ENCODE data around the gene ENTPD7. TPM values are rescaled to one million over a fixed set of nuclear protein-coding genes. Genes with fewer than 3 reads are reported as not detected.

ENTPD7 gene
- total RNA-seq, 1 donor from 2014 or later = 19.0 TPM

DNA sequence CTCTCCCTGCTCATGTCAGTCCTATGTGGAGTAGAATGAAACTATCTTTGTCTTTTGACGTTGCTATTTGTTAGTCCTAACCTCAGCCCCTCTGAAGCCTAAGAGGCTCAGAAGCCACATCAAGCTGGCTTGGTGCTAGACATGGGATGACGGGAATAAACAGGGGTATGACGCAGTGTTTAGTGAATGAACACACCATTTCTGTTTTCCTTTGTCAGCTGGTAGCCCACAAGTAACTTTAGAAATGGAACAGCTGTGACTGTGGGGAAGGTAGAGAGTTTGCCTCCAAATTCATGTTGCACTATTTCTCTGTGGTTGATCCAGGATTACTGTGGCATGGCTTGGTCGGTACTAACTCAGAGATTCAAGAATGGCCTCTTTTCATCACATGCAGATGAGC is 41.3 kb downstream of the ENTPD7 start:
- FAIRE-seq = no peak
- TF ChIP-seq, protein P1, sequence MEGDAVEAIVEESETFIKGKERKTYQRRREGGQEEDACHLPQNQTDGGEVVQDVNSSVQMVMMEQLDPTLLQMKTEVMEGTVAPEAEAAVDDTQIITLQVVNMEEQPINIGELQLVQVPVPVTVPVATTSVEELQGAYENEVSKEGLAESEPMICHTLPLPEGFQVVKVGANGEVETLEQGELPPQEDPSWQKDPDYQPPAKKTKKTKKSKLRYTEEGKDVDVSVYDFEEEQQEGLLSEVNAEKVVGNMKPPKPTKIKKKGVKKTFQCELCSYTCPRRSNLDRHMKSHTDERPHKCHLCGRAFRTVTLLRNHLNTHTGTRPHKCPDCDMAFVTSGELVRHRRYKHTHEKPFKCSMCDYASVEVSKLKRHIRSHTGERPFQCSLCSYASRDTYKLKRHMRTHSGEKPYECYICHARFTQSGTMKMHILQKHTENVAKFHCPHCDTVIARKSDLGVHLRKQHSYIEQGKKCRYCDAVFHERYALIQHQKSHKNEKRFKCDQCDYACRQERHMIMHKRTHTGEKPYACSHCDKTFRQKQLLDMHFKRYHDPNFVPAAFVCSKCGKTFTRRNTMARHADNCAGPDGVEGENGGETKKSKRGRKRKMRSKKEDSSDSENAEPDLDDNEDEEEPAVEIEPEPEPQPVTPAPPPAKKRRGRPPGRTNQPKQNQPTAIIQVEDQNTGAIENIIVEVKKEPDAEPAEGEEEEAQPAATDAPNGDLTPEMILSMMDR (IDR thresholded peaks at IDR 0.05; ENCODE audit: insufficient read depth, low read length, severe bottlenecking) = no peak
- DNase-seq (ENCODE audit: low read depth) = no peak
- H3K27me3 ChIP-seq (ENCODE audit: control insufficient read depth, insufficient read depth, low read length) = no peaks in the 10 kb centered on the region
- H3K36me3 ChIP-seq (ENCODE audit: control insufficient read depth, insufficient read depth, low read length) = peaks cover 27% of the 10 kb centered on the region
- no peak overlapping the region for H3K4me3 ChIP-seq (ENCODE audit: low read depth, low read length)

DNA sequence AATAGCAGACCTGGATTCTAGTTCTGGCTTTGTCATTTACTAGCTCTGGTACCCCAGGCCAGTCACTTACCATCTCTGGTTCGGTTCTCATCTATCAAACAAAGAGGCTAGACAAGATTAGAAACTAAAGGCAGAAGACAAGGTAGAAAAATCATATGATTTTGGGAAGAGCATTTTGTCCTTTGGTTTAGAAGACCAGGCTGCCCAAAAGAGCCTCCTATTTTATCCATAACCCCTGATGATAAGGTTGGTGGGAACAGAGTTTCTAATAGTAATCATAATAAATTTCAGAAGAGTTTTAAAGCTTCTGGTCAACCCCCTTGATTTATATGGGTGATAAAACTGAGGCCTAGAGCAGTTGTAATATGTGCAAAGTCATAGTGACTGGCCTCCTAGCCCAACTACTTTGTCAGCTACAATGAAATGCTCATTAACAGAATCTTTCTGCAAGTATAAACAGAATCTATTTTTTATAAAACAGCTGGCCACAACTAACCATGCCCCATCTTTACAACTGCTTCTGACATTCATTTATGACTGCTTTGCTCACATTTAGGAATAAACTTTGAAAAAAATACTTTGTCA is 49.2 kb downstream of the ENTPD7 start:
- TF ChIP-seq, protein P1 (IDR thresholded peaks at IDR 0.05; ENCODE audit: insufficient read depth, low read length, severe bottlenecking) = no peak
- H3K27me3 ChIP-seq (ENCODE audit: control insufficient read depth, insufficient read depth, low read length) = no peaks in the 10 kb centered on the region
- H3K36me3 ChIP-seq (ENCODE audit: control insufficient read depth, insufficient read depth, low read length) = peaks cover 13% of the 10 kb centered on the region
- DNase-seq (ENCODE audit: low read depth) = no peak
- no peak overlapping the region for H3K4me3 ChIP-seq (ENCODE audit: low read depth, low read length)
- FAIRE-seq = no peak

DNA sequence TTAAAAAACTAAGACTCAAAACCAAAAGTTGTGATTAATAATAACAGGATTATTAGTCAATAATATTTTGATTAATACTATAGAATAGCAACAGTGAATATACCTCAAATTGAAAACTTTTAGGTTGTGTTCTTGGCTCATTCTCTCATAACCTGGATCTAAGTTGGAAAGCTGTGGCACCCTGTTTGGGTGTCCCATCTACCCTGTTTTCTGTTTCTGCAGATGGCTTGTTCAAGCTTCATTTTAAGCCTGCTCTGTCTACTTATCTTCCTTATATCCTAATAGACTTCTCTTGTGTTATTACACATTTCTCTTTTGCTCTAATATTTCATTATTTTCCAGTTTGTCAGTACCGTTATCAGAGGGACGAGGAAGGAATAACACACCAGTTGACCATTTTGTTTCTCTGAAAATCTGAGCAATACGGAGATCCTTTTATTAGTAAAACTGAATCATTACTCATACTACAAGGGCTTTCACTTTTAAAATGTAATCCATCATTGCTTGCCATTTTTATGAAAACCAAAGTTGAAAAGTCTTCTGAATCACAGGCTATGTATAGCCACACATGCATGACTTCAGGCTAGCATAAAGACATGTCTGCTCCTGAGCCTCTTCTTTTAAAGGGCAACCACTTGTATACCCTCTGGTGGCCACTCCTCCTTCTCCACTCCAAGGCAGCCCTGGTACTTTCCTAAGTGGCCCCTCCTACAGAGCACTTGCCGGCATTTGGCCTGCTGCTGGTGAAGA is 50.3 kb downstream of the ENTPD7 start:
- no peak for FAIRE-seq
- Histone ChIP-seq H3K4me3 (ENCODE audit: low read depth, low read length) (no peak overlapping the region), H3K36me3 (ENCODE audit: control insufficient read depth, insufficient read depth, low read length) (peaks cover 12% of the 10 kb centered on the region), H3K27me3 (ENCODE audit: control insufficient read depth, insufficient read depth, low read length) (no peaks in the 10 kb centered on the region)
- TF ChIP-seq, protein P1 (IDR thresholded peaks at IDR 0.05; ENCODE audit: insufficient read depth, low read length, severe bottlenecking) = no peak
- DNase-seq (ENCODE audit: low read depth) = peak; percentile 47

DNA sequence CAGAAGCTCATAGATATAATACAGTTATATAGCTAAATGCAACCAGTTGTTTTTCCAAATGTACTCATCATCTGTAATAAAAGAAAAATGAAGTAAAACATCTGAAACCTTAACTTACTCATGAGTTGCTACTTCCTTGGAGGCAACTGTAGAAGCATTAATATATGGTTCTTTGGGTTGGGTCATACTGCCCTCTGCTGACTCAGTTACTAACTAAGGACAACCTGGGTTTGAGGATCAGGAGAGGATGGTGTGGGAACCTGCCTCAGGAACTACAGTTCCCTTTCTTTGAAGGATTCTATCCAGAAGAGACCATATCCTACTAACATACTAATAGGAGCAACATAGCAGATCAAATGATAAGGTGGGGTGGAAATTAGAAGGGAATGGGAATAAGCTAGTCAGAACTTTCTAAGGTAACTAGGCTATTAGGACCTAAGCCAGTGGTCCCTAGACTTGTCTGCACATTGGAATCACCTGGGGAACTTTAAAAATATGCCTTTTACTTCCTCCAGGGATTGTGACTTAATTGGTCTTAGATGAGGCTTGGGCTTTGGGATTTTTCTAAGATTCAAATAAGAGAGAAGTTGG is 51.9 kb downstream of the ENTPD7 start:
- no peak overlapping the region for H3K4me3 ChIP-seq (ENCODE audit: low read depth, low read length)
- FAIRE-seq (no peak), DNase-seq (ENCODE audit: low read depth) (peak; percentile 64)
- peaks cover 11% of the 10 kb centered on the region for H3K36me3 ChIP-seq (ENCODE audit: control insufficient read depth, insufficient read depth, low read length)
- TF ChIP-seq, protein P1 (IDR thresholded peaks at IDR 0.05; ENCODE audit: insufficient read depth, low read length, severe bottlenecking) = peak; percentile 58
- no peaks in the 10 kb centered on the region for H3K27me3 ChIP-seq (ENCODE audit: control insufficient read depth, insufficient read depth, low read length)

DNA sequence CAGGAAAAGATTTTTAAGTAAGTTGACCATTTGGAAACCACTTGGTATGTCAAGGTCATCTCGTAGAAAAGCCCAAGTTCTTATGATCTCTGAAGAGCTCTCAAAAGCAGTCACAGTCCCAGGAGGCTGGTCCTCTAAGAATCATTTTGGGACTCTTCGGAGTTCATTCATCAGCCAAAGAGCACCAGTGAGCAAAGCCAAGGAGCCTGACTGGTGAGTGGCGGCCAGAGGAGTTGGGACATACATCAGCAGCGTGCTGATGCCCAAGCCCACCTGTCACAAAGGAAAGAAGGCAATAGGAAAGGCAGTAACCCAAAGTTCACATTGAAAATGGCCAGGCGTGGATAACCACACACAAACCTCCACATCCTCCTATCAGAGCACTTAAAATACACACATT is 55.1 kb downstream of the ENTPD7 start:
- TF ChIP-seq, protein P1 (IDR thresholded peaks at IDR 0.05; ENCODE audit: insufficient read depth, low read length, severe bottlenecking) = no peak
- FAIRE-seq (no peak), DNase-seq (ENCODE audit: low read depth) (no peak)
- Histone ChIP-seq H3K36me3 (ENCODE audit: control insufficient read depth, insufficient read depth, low read length) (peaks cover 13% of the 10 kb centered on the region), H3K4me3 (ENCODE audit: low read depth, low read length) (no peak overlapping the region), H3K27me3 (ENCODE audit: control insufficient read depth, insufficient read depth, low read length) (no peaks in the 10 kb centered on the region)

Data from bronchial epithelial cell (primary cell).